IMR-90 (cell line): Measurements from ENCODE around the gene TMEM52.

Source experiments
- BHLHE40 ChIP-seq: fragments of 150-350 bp; IDR thresholded peaks from 2 replicates; pipeline ENCODE4 v1.6.1; 2016; ENCODE audit warnings: mild to moderate bottlenecking, low read depth, low read length
- CHD1 ChIP-seq: IDR thresholded peaks from 2 replicates; pipeline ENCODE4 v1.6.1; 2012; ENCODE audit warnings: low read depth, low read length, improper control_type of control experiment
- CTCF ChIP-seq: conservative IDR thresholded peaks from 2 replicates; pipeline ENCODE4 v1.5.1; 2012; ENCODE audit warnings: mild to moderate bottlenecking, low read depth, low read length, improper control_type of control experiment
- MAFK ChIP-seq: IDR thresholded peaks from 2 replicates; pipeline ENCODE4 v1.6.1; 2012; ENCODE audit warnings: low read depth, low read length, improper control_type of control experiment
- POLR2A ChIP-seq: IDR thresholded peaks from 2 replicates; pipeline ENCODE4 v1.6.1; 2012; ENCODE audit warnings: mild to moderate bottlenecking, low read depth, low read length
- RCOR1 ChIP-seq: IDR thresholded peaks from 2 replicates; pipeline ENCODE4 v1.6.1; 2012; ENCODE audit warnings: mild to moderate bottlenecking, low read length, improper control_type of control experiment; ENCODE audit not compliant: insufficient replicate concordance

GRCh38 chr1:1926886-1927660 is 8.0 kb upstream of the TMEM52 start:
- TF ChIP-seq CTCF = no peak
- TF ChIP-seq BHLHE40 = no peak
- no peak for TF ChIP-seq RCOR1
- no peak for TF ChIP-seq POLR2A
- no peak for TF ChIP-seq CHD1
- TF ChIP-seq MAFK = no peak
